Measurements from ENCODE around the gene COPS3. TPM values are rescaled to one million over a fixed set of nuclear protein-coding genes. Genes with fewer than 3 reads are reported as not detected.

Gene COPS3
- total RNA-seq, 1 experiment from 2014 or later: 87.6 TPM

GRCh38 chr17:17229416-17230384, 51.3 kb downstream of the COPS3 start:
- BruUV-seq (replicated peaks): no TSS peak
- POLR2A ChIA-PET (ENCODE audit: unreplicated experiment): interaction anchor here (0.8 kb wide), 1 partner anchor 231 kb away, joined by 3 read pairs; no protein-coding TSS in a partner anchor

GRCh38 chr17:17228521-17229279, 52.3 kb downstream of the COPS3 start:
- no peak overlapping the region for H3K4me2 ChIP-seq
- no peaks in the 10 kb centered on the region for H3K9me3 ChIP-seq (ENCODE audit: insufficient read depth, low read depth)
- peaks cover 11% of the 10 kb centered on the region; the same call in 1 of the 2 replicates for H4K20me1 ChIP-seq (ENCODE audit: insufficient read depth)
- H3K36me3 ChIP-seq (ENCODE audit: low read depth): peaks cover 30% of the 10 kb centered on the region; the same call in 1 of the 2 replicates
- H3K9me2 ChIP-seq (ENCODE audit: insufficient read depth): no peaks in the 10 kb centered on the region
- intact Hi-C loops (cut with micrococcal nuclease; ENCODE audit: unreplicated experiment): no loop called here
- no peaks in the 10 kb centered on the region for H3K27me3 ChIP-seq (ENCODE audit: insufficient read depth, low read depth)
- 0 out of 2 replicates have a peak, but pooled peaks cover 9% of the 10 kb centered on the region for H3K79me2 ChIP-seq (ENCODE audit: low read depth)
- no peak overlapping the region for H2AFZ ChIP-seq
- TF ChIP-seq EZH2 (IDR thresholded peaks at IDR 0.05; ENCODE audit: low read depth): no peak
- TF ChIP-seq CTCF (conservative IDR thresholded peaks at IDR 0.05): no peak
- no peaks in the 10 kb centered on the region for H3K4me1 ChIP-seq (replicated peaks; ENCODE audit: insufficient read depth)
- H3F3A ChIP-seq (ENCODE audit: insufficient read depth, low read depth): no peaks in the 10 kb centered on the region
- POLR2A ChIA-PET (ENCODE audit: unreplicated experiment): no interaction called here
- no peak overlapping the region for H3K4me3 ChIP-seq
- CTCF ChIA-PET: no interaction called here
- no peak overlapping the region for H3K27ac ChIP-seq
- DNase-seq: no peak
- no TSS peak for BruUV-seq (replicated peaks)

More at GRCh38 chr17:17229416-17230384, 51.3 kb downstream of the COPS3 start:
- H3K4me1 ChIP-seq (replicated peaks; ENCODE audit: insufficient read depth): no peaks in the 10 kb centered on the region
- no peak overlapping the region for H3K4me2 ChIP-seq
- intact Hi-C loops (cut with micrococcal nuclease; ENCODE audit: unreplicated experiment): no loop called here
- H2AFZ ChIP-seq: no peak overlapping the region
- H3K27me3 ChIP-seq (ENCODE audit: insufficient read depth, low read depth): no peaks in the 10 kb centered on the region
- no peak overlapping the region for H3K27ac ChIP-seq
- H3K4me3 ChIP-seq: no peak overlapping the region
- DNase-seq: no peak
- TF ChIP-seq CTCF (conservative IDR thresholded peaks at IDR 0.05): no peak
- TF ChIP-seq EZH2 (IDR thresholded peaks at IDR 0.05; ENCODE audit: low read depth): no peak
- H3F3A ChIP-seq (ENCODE audit: insufficient read depth, low read depth): no peaks in the 10 kb centered on the region
- no peaks in the 10 kb centered on the region for H3K9me2 ChIP-seq (ENCODE audit: insufficient read depth)
- peaks cover 30% of the 10 kb centered on the region; the same call in 1 of the 2 replicates for H3K36me3 ChIP-seq (ENCODE audit: low read depth)
- H3K9me3 ChIP-seq (ENCODE audit: insufficient read depth, low read depth): no peaks in the 10 kb centered on the region
- H4K20me1 ChIP-seq (ENCODE audit: insufficient read depth): peaks cover 21% of the 10 kb centered on the region
- peaks cover 19% of the 10 kb centered on the region for H3K79me2 ChIP-seq (ENCODE audit: low read depth)
- CTCF ChIA-PET: no interaction called here
